BE2C (cell line): ENCODE measurements around the gene TNS3. TPM values are rescaled to one million over a fixed set of nuclear protein-coding genes. Genes with fewer than 3 reads are reported as not detected.

Experiments
- DNase-seq: peaks from one replicate; pipeline ENCODE4 v3.0.0-alpha.2; 2020
- H3K27me3 ChIP-seq: fragments of 250-450 bp; sonication (Bioruptor Pico); 2 replicates; pipeline ENCODE4 v1.5.1; 2020; ENCODE audit warnings: mild to moderate bottlenecking
- H3K36me3 ChIP-seq: fragments of 250-450 bp; sonication (Bioruptor Pico); 2 replicates; pipeline ENCODE4 v1.5.1; 2020; ENCODE audit warnings: mild to moderate bottlenecking
- H3K4me1 ChIP-seq: fragments of 250-450 bp; sonication (Bioruptor Pico); 2 replicates; pipeline ENCODE4 v1.5.1; 2020
- H3K4me3 ChIP-seq: 2 replicates; pipeline ENCODE4 v1.5.1; 2011; ENCODE audit warnings: low read depth, low read length
- H3K9me3 ChIP-seq: fragments of 250-450 bp; sonication (Bioruptor Pico); 2 replicates; pipeline ENCODE4 v1.5.1; 2020
- polyA plus RNA-seq: library from polyadenylated mRNA; unstranded; fragments of >200 nt; gene quantifications from one replicate; pipeline ENCODE4 v1.2.1, GENCODE V29; 2012; ENCODE audit warnings: low read depth, missing spikeins; ENCODE audit not compliant: insufficient read length, insufficient read depth
- TF ChIP-seq, protein P1 (sequence below): IDR thresholded peaks from 2 replicates; pipeline ENCODE4 v1.5.1; 2012; ENCODE audit warnings: mild to moderate bottlenecking, low read depth, low read length

The TNS3 gene
- 1.2 TPM for polyA plus RNA-seq

GRCh38 chr7:47581804-47582763, at the start of gene TNS3:
Gene TNS3, minus strand, starts transcription at chr7:47582111. Its CDS starts 142,475 bp downstream, at chr7:47439636.
- peak; percentile 47 for DNase-seq
- TF ChIP-seq, protein P1, sequence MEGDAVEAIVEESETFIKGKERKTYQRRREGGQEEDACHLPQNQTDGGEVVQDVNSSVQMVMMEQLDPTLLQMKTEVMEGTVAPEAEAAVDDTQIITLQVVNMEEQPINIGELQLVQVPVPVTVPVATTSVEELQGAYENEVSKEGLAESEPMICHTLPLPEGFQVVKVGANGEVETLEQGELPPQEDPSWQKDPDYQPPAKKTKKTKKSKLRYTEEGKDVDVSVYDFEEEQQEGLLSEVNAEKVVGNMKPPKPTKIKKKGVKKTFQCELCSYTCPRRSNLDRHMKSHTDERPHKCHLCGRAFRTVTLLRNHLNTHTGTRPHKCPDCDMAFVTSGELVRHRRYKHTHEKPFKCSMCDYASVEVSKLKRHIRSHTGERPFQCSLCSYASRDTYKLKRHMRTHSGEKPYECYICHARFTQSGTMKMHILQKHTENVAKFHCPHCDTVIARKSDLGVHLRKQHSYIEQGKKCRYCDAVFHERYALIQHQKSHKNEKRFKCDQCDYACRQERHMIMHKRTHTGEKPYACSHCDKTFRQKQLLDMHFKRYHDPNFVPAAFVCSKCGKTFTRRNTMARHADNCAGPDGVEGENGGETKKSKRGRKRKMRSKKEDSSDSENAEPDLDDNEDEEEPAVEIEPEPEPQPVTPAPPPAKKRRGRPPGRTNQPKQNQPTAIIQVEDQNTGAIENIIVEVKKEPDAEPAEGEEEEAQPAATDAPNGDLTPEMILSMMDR: no peak
- Histone ChIP-seq H3K9me3 (no peaks in the 10 kb centered on the region), H3K4me1 (peaks cover under 1% of the 10 kb centered on the region; the same call in 1 of the 2 replicates), H3K36me3 (no peaks in the 10 kb centered on the region), H3K4me3 (peak within 1 kb of the TSS; percentile 57), H3K27me3 (peaks cover 20% of the 10 kb centered on the region)

DNA sequence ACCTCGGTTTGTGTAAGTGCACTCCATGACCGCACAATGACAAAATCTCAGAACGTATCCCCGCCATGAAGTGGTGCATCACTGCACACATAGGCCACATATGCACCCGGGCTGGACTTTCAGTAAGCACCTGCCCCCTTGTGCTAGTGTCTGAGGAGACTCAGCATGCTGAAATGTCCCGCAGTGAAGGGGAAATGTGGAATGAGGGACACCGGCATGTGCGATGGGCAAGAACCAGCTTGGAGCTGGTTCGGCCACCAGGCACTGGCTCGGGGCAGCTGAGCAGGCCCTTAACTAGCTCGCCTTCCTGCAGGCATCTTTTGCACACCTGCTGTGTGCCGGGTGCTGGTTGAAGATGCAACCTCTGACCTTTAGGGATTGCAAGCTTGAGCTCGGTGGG, 49.8 kb upstream of the TNS3 start:
- TF ChIP-seq, protein P1: no peak
- H3K4me3 ChIP-seq: no peak overlapping the region
- H3K9me3 ChIP-seq: no peaks in the 10 kb centered on the region; the same call in 1 of the 2 replicates
- DNase-seq: no peak
- no peaks in the 10 kb centered on the region for H3K36me3 ChIP-seq
- H3K4me1 ChIP-seq: peaks cover 4% of the 10 kb centered on the region; the same call in 1 of the 2 replicates
- H3K27me3 ChIP-seq: no peaks in the 10 kb centered on the region

- Histone ChIP-seq H3K27me3 (no peaks in the 10 kb centered on the region), H3K4me3 (no peak overlapping the region), H3K9me3 (no peaks in the 10 kb centered on the region; the same call in 1 of the 2 replicates), H3K4me1 (no peaks in the 10 kb centered on the region), H3K36me3 (no peaks in the 10 kb centered on the region)
- TF ChIP-seq, protein P1: no peak
- no peak for DNase-seq
These were observed 45.8 kb upstream of the TNS3 start for GRCh38 chr7:47627580-47628283.

DNA sequence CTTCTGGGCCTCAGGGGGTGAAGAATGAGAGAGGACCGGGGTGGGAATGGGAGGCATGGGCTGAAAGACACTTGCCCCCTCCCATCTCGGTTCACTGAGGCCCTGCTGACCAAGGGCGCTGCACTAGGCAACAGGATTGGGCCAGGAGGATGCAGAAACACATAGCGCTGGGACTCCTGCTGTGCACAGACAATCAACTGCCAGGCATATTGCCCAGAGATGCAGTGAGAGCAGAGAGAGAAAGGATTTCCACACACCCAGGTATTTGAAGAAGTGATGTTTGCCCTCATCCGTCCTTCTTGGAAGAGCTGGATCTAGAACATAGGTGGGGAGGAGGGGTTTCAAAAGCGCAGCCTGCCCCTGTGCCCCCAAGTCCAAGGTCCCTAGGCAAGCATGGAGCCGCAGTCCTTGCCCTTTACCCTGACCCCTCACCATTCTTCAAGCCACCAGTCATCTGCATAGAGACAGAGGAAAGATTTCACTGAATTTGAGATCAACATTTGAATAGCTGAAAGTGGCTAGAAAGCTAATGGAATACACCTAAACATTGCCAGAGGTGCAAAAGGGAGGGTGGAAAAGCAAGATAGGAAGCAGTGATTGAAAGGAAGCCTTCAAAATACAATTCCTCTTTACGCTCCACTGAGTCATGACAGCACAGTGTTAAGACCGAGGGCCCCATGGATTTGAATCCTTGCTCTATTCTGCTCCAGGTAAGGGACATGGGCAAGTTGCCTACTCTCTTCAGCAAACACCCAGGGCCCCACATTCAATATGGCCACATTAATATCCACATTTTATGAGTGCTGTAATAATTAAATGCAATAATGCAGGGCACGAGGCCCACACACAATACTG, 44.2 kb upstream of the TNS3 start:
- Histone ChIP-seq H3K36me3 (no peaks in the 10 kb centered on the region), H3K27me3 (no peaks in the 10 kb centered on the region), H3K9me3 (no peaks in the 10 kb centered on the region; the same call in 1 of the 2 replicates), H3K4me3 (no peak overlapping the region), H3K4me1 (no peaks in the 10 kb centered on the region)
- TF ChIP-seq, protein P1: no peak
- DNase-seq: no peak

GRCh38 chr7:47624689-47625088, 42.8 kb upstream of the TNS3 start:
- TF ChIP-seq, protein P1: no peak
- DNase-seq: no peak
- H3K27me3 ChIP-seq: no peaks in the 10 kb centered on the region
- H3K9me3 ChIP-seq: no peaks in the 10 kb centered on the region; the same call in 1 of the 2 replicates
- H3K4me1 ChIP-seq: no peaks in the 10 kb centered on the region
- no peak overlapping the region for H3K4me3 ChIP-seq
- no peaks in the 10 kb centered on the region for H3K36me3 ChIP-seq
